22Rv1 (cell line): Measurements from ENCODE around the gene CALML5.

ENCODE experiments used
- H3K27ac ChIP-seq: fragments of 450-650 bp; 2 replicates; pipeline ENCODE4 v1.5.1; 2017
- ZFX ChIP-seq: fragments of 450-650 bp; IDR thresholded peaks from 2 replicates; pipeline ENCODE4 v1.6.1; 2017; ENCODE audit warnings: antibody characterized with exemption, borderline replicate concordance
- TF ChIP-seq, protein P1 (sequence below): fragments of 450-650 bp; IDR thresholded peaks from 2 replicates; pipeline ENCODE4 v1.5.1; 2017; ENCODE audit warnings: mild to moderate bottlenecking

The CALML5 gene

DNA sequence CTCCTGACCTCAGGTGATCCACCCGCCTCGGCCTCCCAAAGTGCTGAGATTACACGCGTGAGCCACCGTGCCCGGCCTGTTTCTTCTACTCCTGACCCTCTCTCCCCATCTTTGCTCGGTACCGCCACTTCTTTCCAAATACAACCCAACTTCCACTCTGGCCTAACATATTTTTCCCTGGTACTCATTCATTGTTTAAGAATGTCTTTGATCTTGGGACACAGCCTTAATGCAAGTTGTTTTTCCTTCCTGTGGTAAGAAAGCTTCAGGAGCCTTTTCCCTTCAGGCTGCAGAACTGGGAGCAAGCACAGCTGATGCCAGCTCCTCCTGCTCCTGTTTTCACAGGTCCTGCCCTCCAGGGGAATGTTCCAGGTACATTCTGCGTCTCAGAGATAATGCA is 39.1 kb upstream of the CALML5 start:
- TF ChIP-seq ZFX: no peak
- TF ChIP-seq, protein P1, sequence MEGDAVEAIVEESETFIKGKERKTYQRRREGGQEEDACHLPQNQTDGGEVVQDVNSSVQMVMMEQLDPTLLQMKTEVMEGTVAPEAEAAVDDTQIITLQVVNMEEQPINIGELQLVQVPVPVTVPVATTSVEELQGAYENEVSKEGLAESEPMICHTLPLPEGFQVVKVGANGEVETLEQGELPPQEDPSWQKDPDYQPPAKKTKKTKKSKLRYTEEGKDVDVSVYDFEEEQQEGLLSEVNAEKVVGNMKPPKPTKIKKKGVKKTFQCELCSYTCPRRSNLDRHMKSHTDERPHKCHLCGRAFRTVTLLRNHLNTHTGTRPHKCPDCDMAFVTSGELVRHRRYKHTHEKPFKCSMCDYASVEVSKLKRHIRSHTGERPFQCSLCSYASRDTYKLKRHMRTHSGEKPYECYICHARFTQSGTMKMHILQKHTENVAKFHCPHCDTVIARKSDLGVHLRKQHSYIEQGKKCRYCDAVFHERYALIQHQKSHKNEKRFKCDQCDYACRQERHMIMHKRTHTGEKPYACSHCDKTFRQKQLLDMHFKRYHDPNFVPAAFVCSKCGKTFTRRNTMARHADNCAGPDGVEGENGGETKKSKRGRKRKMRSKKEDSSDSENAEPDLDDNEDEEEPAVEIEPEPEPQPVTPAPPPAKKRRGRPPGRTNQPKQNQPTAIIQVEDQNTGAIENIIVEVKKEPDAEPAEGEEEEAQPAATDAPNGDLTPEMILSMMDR: no peak
- H3K27ac ChIP-seq: no peak overlapping the region

DNA sequence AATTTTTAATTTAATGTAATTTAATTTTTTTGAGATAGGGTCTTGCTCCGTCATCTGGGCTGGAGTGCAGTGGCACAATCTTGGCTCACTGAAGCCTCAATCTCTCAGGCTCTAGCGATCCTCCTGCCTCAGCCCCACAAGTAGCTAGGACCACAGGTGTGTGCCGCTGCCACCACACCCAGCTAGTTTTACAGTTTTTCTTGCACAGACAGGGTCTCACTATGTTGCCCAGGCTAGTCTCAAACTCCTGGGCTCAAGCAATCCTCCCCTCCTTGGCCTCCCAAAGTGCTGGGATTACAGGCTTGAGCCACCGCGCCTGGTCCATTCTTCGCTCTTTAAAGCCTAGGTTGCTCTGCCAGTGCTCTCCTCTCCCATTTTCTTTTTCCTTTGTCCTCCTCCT is 38.3 kb upstream of the CALML5 start:
- no peak overlapping the region for H3K27ac ChIP-seq
- TF ChIP-seq ZFX: no peak
- TF ChIP-seq, protein P1: no peak

DNA sequence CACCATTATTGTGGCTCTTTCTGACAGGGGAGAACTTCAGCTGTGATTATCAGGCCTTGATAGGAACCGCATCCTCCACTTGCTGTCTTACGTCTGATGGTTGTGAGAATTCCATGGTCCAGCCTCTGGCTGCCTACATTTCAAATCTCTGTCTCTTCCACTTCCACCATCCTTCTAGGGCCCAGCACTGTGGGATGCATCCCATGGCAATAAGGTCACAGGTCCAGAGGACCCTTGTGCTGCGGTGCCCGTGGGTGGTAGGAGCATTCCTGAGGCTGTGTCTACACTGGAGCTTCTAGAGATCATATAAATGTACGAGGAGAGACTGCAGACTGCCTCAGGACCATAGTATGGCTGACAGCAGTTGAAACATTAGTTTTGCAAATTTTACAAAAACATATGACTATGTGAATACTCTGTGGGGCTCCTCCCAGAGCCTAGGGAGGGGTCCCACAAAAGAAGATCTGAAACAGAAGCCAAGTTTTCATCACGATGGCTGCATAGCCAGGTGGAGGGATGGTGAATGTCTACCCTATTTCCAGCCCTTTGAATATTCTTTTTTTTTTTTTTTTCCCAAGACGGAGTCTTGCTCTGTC is 37.2 kb upstream of the CALML5 start:
- TF ChIP-seq, protein P1: no peak
- no peak for TF ChIP-seq ZFX
- H3K27ac ChIP-seq: no peak overlapping the region

DNA sequence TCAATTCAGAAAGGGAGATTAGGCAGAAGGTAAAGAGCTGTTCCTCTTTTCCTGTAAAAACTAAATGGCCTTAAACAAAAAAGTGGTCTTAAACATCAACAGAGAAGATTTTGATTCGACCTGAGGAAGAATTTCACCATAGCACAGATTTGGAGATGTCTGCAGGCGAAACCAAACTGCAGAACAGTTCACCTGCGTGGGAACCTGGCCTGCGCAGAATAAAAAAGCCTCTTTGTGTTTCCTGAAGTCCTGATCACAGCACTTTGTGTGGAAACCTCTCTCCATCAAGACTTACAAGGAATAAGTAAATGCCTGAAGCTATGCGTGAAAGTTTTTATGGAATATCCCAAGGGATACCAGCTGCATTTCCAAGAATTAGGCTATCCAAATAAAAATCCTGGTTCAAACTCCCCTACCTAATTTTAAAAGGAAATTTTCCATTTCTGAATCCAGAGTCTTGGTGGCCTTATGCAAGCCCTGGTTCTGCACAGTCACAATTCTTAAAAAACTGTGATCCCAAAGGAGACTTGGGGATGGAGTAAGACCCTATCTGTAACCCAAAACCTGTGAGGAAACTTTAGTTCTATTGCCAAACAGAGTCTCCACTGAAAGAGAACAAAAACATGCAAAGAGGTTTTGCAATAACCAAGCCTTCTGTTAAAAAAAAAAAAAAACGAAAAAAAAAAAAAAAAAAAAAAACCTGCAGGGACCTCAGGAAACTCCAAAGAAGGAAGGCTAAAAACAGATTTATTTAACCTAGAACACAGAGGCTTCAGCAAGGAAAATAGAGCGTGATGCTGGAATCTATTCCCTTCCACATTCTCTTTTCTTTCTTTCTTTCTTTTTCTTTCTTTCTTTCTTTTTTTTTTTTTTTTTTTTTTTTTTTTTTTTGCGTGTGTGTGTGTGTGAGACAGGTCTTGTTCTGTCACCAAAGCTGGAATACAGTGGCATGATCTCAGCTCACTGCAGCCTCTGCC is 35.8 kb upstream of the CALML5 start:
- TF ChIP-seq ZFX: no peak
- TF ChIP-seq, protein P1: no peak
- no peak overlapping the region for H3K27ac ChIP-seq

DNA sequence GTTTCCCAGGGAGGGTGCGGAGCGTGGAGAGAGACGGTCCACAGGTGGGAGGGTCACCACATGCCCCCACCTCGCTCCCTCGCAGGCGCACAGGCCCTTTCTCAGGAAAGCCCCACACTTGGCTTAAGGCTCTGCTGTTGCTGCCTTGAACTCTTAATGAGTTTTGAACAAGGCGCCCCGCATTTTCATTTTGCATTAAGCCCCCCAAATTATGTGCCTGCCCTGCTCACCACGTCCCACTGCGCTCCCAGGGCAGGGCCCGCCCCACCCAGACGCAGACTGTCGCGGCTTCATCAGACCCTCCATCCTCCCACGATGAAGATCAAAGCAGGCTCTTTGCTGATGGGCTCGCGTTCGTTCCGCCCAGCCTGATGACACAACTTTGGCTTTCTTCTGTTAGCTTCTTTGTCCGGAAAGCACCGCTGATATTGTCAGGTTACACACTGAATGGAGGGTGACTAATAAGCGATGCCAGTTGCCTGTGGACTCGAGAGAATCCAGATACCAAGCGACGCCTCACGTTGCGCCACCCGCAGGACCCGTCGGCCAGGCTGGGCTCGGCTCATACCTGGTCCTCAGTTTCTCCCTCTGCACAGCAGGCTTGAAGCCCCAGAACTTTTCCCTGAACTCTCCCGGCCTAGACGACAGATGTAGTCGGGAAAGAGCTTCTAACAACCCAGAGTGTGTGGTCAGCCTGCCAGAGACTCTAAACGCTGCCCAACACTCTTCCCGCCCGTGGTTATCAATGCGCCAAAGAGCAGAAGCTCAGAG is 34.9 kb upstream of the CALML5 start:
- TF ChIP-seq, protein P1: no peak
- no peak for TF ChIP-seq ZFX
- no peak overlapping the region for H3K27ac ChIP-seq

DNA sequence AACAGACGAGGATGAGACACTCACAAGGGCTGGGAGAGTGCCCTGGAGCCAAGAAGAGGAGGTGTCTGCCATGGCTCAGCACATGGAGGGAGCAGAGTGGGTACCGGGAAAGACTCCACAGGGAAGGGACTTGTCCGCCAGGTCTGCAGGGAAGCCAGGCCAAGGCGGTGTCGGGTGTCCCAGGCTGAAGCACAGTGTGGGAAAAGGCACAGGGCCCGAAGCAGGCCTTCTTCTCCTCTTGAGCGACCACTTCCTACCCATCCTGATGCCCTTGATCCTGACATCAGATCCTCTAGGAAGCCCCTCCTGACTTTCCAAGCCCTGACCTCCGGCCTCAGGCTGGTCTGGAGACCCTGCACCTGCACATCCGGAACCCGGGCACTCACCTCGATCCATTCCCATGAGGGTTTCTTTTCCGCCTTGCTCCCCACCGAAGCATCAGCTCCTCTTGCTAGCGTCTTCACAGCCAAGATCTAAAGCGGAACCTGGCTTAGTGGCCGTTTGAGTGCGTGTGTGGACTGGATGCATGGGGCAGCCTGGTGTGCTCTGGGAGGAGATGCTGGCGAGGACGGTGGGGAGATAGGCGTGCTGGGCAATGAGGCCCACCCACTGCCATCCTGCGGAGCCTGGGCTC is 33.8 kb upstream of the CALML5 start:
- H3K27ac ChIP-seq: no peak overlapping the region
- no peak for TF ChIP-seq ZFX
- TF ChIP-seq, protein P1: no peak
